HG02610 (cell line): ENCODE results near the gene FAM229B.
"Not testable (repeated sequence)": the region's sequence is repeated elsewhere in the genome, so short reads cannot be mapped to it uniquely, and the experiment has no call there.

Experiments
- ATAC-seq: cut with Tn5 transposase; IDR thresholded peaks from one replicate; pipeline ENCODE4 v1.9.1; 2021; ENCODE audit warnings: mild to moderate bottlenecking, moderate library complexity; ENCODE audit not compliant: unreplicated experiment

FAM229B gene

GRCh38 chr6:112087136-112087911, at the start of gene FAM229B, which contains the start of gene TUBE1:
Gene FAM229B, plus strand, starts transcription at chr6:112087591. Its CDS starts 11,693 bp downstream, at chr6:112099284.
Gene TUBE1, minus strand, starts transcription at chr6:112087482. Its CDS starts 48 bp downstream, at chr6:112087434.
- peak; percentile 98 for ATAC-seq

- ATAC-seq = no peak
Measured at GRCh38 chr6:112037783-112038216, 49.6 kb upstream of the FAM229B start.

GRCh38 chr6:112038268-112038667, 49.1 kb upstream of the FAM229B start:
- ATAC-seq = no peak

GRCh38 chr6:112038756-112039430, 48.5 kb upstream of the FAM229B start:
- ATAC-seq = no peak

- ATAC-seq = no peak
Measured at GRCh38 chr6:112039431-112039770, 48.0 kb upstream of the FAM229B start.

- ATAC-seq = no peak
Measured at GRCh38 chr6:112040956-112041355, 46.4 kb upstream of the FAM229B start.

- no peak for ATAC-seq
Measured at GRCh38 chr6:112041535-112041934, 45.9 kb upstream of the FAM229B start.

GRCh38 chr6:112043032-112044007, 44.1 kb upstream of the FAM229B start:
- peak; percentile 91 for ATAC-seq

- ATAC-seq = no peak
Measured at GRCh38 chr6:112044196-112044595, 43.2 kb upstream of the FAM229B start.

GRCh38 chr6:112044856-112045255, 42.5 kb upstream of the FAM229B start:
- no peak for ATAC-seq

GRCh38 chr6:112047523-112047922, 39.9 kb upstream of the FAM229B start:
- not testable (repeated sequence) for ATAC-seq

GRCh38 chr6:112049026-112049799, 38.2 kb upstream of the FAM229B start:
- ATAC-seq = no peak

- ATAC-seq = no peak
Measured at GRCh38 chr6:112049996-112050395, 37.4 kb upstream of the FAM229B start.

GRCh38 chr6:112050429-112050828, 37.0 kb upstream of the FAM229B start:
- ATAC-seq = no peak

GRCh38 chr6:112051251-112051740, 36.1 kb upstream of the FAM229B start:
- ATAC-seq = not testable (repeated sequence)

- ATAC-seq = no peak
Measured at GRCh38 chr6:112054001-112054400, 33.4 kb upstream of the FAM229B start, which contains the start of gene CCN6. Gene CCN6, plus strand, starts transcription at chr6:112054104. Its CDS starts 254 bp downstream, at chr6:112054358.

GRCh38 chr6:112054555-112055190, 32.7 kb upstream of the FAM229B start:
- no peak for ATAC-seq

GRCh38 chr6:112058243-112059032, 29.0 kb upstream of the FAM229B start:
- ATAC-seq = no peak

GRCh38 chr6:112061605-112062004, 25.8 kb upstream of the FAM229B start:
- ATAC-seq = no peak
